ENCODE results near the gene NRXN3. TPM values are rescaled to one million over a fixed set of nuclear protein-coding genes. Genes with fewer than 3 reads are reported as not detected.

The NRXN3 gene
- total RNA-seq, 1 experiment from 2014 or later = not detected

DNA sequence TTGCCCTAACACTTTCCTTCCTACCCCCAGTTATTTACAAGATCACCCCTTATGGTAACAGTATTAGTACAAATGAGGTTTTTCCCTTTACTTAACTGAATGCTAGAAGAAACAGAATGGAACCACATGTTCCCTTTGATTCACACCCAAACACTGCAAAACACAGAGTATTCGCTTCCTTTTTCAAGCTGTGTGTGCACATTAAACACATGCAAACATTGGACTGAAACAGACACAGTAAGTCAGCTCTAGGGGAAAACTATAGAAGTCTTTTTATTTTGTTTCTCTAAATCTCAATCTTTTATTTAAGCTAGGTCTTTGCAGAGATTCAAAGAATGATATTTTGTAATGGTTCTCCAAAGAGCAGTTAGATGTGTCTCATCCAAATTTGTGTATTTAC is 1312.7 kb downstream of the NRXN3 start:
- Mint-ChIP-seq H3K36me3 (ENCODE audit: insufficient read depth, unreplicated experiment) (no peaks in the 10 kb centered on the region), H3K27me3 (ENCODE audit: unreplicated experiment) (no peaks in the 10 kb centered on the region), H3K27ac (ENCODE audit: unreplicated experiment) (no peak overlapping the region), H3K4me3 (ENCODE audit: low read depth, unreplicated experiment) (no peak overlapping the region), H3K9me3 (ENCODE audit: low read depth, unreplicated experiment) (peaks cover 4% of the 10 kb centered on the region), H3K4me1 (ENCODE audit: low read depth, unreplicated experiment) (peaks cover 6% of the 10 kb centered on the region)
- intact Hi-C loops (cut with micrococcal nuclease; ENCODE audit: unreplicated experiment) = no loop called here
- TF ChIP-seq CTCF (IDR thresholded peaks at IDR 0.05; ENCODE audit: unreplicated experiment) = no peak
- CTCF ChIA-PET = no interaction called here
- DNase-seq = no peak
- BruUV-seq (replicated peaks) = no TSS peak

DNA sequence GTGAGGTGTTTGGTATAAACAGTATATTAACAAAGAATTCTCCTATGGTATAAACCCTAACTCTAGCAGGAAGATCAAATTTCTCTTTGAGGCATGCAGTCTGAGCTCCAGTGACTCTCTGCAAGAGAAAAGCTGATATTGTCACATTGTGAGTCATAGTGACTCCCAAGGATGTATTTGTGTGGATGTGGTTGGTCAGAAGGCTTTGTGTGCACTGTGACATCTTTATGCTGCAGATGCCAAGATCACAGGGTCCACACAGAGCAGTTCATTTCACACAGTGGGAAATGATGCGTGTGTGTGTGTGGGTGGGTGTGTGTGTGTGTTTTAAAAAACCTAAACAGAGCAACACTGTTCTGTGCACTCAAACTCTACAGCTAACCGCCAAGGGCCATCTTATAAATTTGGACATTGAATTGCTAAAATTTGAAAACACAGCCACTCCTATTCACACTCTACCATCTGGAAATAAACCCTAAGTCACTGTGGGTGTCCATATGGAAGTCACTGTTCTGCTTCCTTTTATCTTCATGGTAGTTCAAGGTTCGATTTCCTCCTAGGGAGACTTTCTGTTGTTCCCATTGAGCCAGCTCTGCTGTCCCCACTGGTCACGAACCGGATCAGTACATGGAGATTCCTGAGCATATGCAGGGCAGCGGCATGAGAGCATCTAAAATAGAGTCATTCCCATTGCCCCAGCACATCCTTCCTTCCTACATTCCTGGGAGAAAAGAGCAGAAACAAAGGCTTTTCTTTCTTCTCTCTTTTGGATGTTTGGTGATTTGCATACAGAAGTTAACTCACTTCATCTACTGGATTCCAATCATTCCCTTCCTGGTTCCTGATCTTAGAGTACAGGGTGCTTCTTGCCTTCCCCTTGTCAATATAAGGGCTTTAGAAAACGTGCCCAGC is 1313.6 kb downstream of the NRXN3 start:
- Mint-ChIP-seq H3K27ac (ENCODE audit: unreplicated experiment) (no peak overlapping the region), H3K27me3 (ENCODE audit: unreplicated experiment) (no peaks in the 10 kb centered on the region), H3K36me3 (ENCODE audit: insufficient read depth, unreplicated experiment) (no peaks in the 10 kb centered on the region), H3K4me1 (ENCODE audit: low read depth, unreplicated experiment) (peaks cover 6% of the 10 kb centered on the region), H3K9me3 (ENCODE audit: low read depth, unreplicated experiment) (peaks cover 7% of the 10 kb centered on the region), H3K4me3 (ENCODE audit: low read depth, unreplicated experiment) (no peak overlapping the region)
- CTCF ChIA-PET = no interaction called here
- no peak for TF ChIP-seq CTCF (IDR thresholded peaks at IDR 0.05; ENCODE audit: unreplicated experiment)
- DNase-seq = no peak
- BruUV-seq (replicated peaks) = no TSS peak
- intact Hi-C loops (cut with micrococcal nuclease; ENCODE audit: unreplicated experiment) = no loop called here

- no TSS peak for BruUV-seq (replicated peaks)
- CTCF ChIA-PET = no interaction called here
- H3K27me3 Mint-ChIP-seq (ENCODE audit: unreplicated experiment) = no peaks in the 10 kb centered on the region
These were observed 1317.5 kb downstream of the NRXN3 start for GRCh38 chr14:79487632-79488031.

DNA sequence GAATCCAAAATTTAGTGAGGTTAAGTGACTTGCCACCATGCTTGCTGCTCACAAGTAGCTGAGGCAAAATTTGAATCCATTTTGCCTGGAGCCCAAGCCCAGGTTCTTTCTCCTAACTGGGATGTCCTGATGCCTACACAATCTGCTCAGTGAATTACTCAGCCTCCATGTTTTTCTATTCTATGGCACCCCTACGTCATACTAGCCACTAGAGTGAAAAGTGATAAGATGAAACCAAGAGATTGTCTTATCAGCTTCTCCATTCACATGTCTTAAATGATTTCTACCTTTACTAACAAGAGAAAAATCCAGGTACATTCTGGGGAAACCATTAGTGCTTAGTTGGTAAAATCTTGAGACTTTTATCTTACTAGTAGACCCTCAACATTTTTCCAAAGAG is 1321.0 kb downstream of the NRXN3 start:
- DNase-seq = no peak
- no peak overlapping the region for H3K4me3 Mint-ChIP-seq (ENCODE audit: low read depth, unreplicated experiment)
- CTCF ChIA-PET = no interaction called here
- no peaks in the 10 kb centered on the region for H3K4me1 Mint-ChIP-seq (ENCODE audit: low read depth, unreplicated experiment)
- BruUV-seq (replicated peaks) = no TSS peak
- H3K27me3 Mint-ChIP-seq (ENCODE audit: unreplicated experiment) = no peaks in the 10 kb centered on the region
- no peak overlapping the region for H3K27ac Mint-ChIP-seq (ENCODE audit: unreplicated experiment)
- TF ChIP-seq CTCF (IDR thresholded peaks at IDR 0.05; ENCODE audit: unreplicated experiment) = no peak
- intact Hi-C loops (cut with micrococcal nuclease; ENCODE audit: unreplicated experiment) = no loop called here
- H3K9me3 Mint-ChIP-seq (ENCODE audit: low read depth, unreplicated experiment) = peaks cover 7% of the 10 kb centered on the region
- H3K36me3 Mint-ChIP-seq (ENCODE audit: insufficient read depth, unreplicated experiment) = no peaks in the 10 kb centered on the region

More at GRCh38 chr14:79487632-79488031, 1317.5 kb downstream of the NRXN3 start:
- no peak for DNase-seq
- Mint-ChIP-seq H3K27ac (ENCODE audit: unreplicated experiment) (no peak overlapping the region), H3K9me3 (ENCODE audit: low read depth, unreplicated experiment) (peaks cover 9% of the 10 kb centered on the region), H3K4me1 (ENCODE audit: low read depth, unreplicated experiment) (peaks cover 6% of the 10 kb centered on the region), H3K4me3 (ENCODE audit: low read depth, unreplicated experiment) (no peak overlapping the region), H3K36me3 (ENCODE audit: insufficient read depth, unreplicated experiment) (no peaks in the 10 kb centered on the region)
- intact Hi-C loops (cut with micrococcal nuclease; ENCODE audit: unreplicated experiment) = no loop called here
- TF ChIP-seq CTCF (IDR thresholded peaks at IDR 0.05; ENCODE audit: unreplicated experiment) = no peak
